Measurements from ENCODE around the gene B3GNT2. TPM values are rescaled to one million over a fixed set of nuclear protein-coding genes. Genes with fewer than 3 reads are reported as not detected.
"Not testable (repeated sequence)": the region's sequence is repeated elsewhere in the genome, so short reads cannot be mapped to it uniquely, and the experiment has no call there.

Gene B3GNT2
- total RNA-seq, 1 experiment from 2014 or later = 14.0 TPM

DNA sequence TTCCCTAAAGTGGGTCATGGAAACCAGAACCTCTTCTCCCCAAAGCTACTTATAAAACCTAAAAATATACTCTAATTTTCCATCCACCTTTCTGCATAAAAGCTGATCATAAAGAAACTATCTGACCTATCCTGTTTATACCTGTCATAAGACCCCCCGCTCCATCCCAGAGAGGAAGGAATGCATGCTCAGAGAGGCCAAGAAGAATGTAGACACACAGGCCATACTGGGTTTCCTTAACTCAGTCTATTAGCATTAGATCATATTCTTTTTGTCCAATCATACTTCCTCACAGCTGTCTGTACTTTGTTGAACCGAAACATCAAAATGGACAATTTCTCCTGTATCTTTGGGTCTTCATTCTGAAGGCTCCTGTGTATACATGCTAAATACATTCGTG lies 52.3 kb downstream of the B3GNT2 start:
- Histone ChIP-seq H3K9me3 (replicated peaks) (no peaks in the 10 kb centered on the region), H3K4me1 (replicated peaks) (no peaks in the 10 kb centered on the region), H3K27ac (no peak overlapping the region), H3K36me3 (no peaks in the 10 kb centered on the region), H3K27me3 (replicated peaks) (no peaks in the 10 kb centered on the region), H3K4me3 (no peak overlapping the region)
- no peak for DNase-seq (ENCODE audit: low read depth in 1 of 2, low spot score in 2 of 2)

DNA sequence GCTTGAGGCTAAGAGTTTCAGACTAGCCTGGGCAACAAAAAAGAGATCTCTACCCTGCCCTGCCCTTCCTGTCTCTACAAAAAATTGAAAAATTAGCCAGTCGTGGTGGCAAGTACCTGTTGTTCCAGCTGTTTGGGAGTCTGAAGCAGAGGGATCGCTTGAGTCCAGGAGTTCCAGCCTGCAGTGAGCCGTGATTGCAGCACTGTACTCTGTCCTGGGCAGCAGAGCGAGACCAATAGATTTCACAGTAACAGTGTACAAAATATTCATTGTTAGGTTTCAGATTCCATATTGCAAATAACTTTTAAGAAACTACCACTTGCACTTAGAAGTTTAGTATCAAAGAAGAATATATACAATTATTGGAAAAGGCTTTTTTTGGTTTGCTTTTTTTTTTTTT lies 54.3 kb downstream of the B3GNT2 start:
- no peak for DNase-seq (ENCODE audit: low read depth in 1 of 2, low spot score in 2 of 2)
- H3K9me3 ChIP-seq (replicated peaks) = no peaks in the 10 kb centered on the region
- H3K4me1 ChIP-seq (replicated peaks) = no peaks in the 10 kb centered on the region
- no peak overlapping the region for H3K4me3 ChIP-seq
- no peaks in the 10 kb centered on the region for H3K36me3 ChIP-seq
- no peaks in the 10 kb centered on the region for H3K27me3 ChIP-seq (replicated peaks)
- H3K27ac ChIP-seq = no peak overlapping the region

DNA sequence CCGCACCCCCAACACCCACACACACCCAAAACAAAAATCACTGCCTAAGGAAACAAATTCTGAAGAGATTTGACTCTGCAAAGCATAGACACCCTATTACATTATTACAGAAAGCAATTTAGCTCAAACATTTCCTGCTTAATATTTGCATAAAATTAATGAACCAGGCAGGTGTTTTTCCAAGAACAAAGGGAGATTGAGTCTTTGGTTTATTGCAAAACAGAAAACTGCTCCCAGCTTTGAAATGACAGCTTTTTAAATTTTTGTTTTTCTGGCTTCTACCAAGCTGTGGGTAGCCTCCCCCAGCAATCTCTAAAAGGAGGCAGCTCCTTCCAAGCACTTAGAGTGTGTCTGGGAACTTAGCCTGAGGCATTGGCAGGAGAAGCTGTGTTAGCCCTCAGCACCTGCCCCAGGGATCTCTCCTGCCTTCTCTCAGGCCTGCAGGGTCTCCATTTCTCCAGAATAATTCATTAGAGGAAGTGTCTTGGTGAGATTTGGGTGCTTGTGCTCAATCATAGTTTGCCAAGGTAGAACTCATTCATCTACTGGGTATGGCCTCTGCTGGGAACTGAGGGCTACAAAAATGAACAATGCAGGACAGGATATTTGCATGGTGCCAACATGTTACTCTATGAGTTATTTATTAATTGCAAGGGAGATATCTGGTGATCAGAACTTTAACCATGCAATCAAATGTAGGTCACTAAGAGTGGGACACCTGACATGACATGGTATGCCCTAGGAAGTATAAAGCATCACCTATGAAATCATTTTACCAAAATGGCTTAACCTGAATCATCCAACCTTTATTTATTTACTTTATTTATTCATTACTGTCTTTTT lies 58.7 kb downstream of the B3GNT2 start:
- no peaks in the 10 kb centered on the region for H3K4me1 ChIP-seq (replicated peaks)
- H3K4me3 ChIP-seq = no peak overlapping the region
- no peaks in the 10 kb centered on the region for H3K36me3 ChIP-seq
- no peaks in the 10 kb centered on the region for H3K27me3 ChIP-seq (replicated peaks)
- H3K27ac ChIP-seq = no peak overlapping the region
- no peak for DNase-seq (ENCODE audit: low read depth in 1 of 2, low spot score in 2 of 2)
- H3K9me3 ChIP-seq (replicated peaks) = no peaks in the 10 kb centered on the region

DNA sequence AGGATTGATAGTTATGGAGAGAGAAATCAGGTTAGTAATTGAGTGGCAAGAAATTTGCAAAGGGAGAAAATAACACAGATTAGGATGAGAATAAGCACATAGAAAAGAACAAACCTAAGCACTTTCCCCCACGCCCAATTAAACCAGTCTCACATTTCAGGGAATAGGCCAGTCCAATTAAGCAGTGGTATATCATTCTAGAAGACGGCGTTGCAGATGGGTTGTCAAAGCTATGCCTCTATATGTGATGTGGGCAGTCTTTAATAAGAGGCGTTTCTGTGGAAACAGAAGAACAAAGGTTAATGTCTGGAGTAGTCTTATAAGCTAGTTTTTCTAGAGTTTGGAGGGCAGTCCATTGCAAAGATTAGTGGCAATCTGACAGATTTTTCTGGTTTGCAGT lies 61.6 kb downstream of the B3GNT2 start:
- no peak for DNase-seq (ENCODE audit: low read depth in 1 of 2, low spot score in 2 of 2)
- Histone ChIP-seq H3K27me3 (replicated peaks) (no peaks in the 10 kb centered on the region), H3K4me1 (replicated peaks) (no peaks in the 10 kb centered on the region), H3K27ac (no peak overlapping the region), H3K4me3 (no peak overlapping the region), H3K9me3 (replicated peaks) (no peaks in the 10 kb centered on the region), H3K36me3 (no peaks in the 10 kb centered on the region)

DNA sequence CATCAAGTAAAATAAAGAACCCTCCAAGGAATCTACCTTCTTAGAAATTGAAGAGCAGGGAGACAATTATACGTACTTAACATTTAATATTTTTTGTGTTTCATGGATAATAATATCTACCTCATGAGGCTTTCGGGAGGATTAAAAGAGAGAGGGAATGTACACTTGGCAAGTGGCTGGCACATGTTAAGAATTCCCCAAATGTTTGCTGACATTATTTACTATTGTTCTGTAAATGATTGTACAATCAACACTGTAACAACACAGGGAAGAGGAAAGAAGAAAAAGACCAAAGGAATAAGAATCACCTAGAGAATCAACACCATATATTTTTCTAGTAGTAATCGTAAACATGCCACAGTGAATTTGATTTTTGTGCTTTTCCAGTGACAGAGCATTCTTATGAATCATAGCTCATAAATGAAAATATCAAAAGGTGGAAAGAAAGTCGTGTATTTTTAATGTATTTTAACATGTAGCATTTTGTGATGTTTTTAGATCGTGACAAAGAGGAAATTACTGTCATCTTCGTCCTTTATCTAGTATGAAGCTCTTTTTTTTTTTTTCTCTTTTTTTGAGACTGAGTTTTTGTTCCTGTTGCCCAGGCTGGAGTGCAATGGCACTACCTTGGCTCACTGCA lies 67.3 kb downstream of the B3GNT2 start:
- Histone ChIP-seq H3K4me1 (replicated peaks) (no peaks in the 10 kb centered on the region), H3K27ac (no peak overlapping the region), H3K4me3 (no peak overlapping the region), H3K27me3 (replicated peaks) (no peaks in the 10 kb centered on the region), H3K9me3 (replicated peaks) (no peaks in the 10 kb centered on the region), H3K36me3 (no peaks in the 10 kb centered on the region)
- DNase-seq (ENCODE audit: low read depth in 1 of 2, low spot score in 2 of 2) = no peak

DNA sequence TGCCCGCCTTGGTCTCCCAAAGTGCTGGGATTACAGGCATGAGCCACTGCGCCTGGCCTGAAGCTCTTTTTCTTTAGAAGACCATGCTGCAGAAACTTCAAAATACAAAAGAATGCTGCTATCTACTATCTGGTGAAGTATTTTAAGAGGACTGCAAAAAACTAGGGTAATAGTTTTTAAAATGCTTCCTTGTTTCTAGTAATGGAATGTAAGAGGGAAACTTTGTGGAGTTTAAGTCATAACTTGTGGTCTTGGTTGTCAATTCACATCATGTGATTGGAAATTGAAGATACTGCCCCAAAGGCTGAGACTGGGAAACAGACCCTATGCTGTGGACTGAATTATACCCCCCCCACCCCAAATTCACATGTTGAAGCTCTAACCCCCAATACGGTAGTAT lies 68.3 kb downstream of the B3GNT2 start:
- Histone ChIP-seq H3K27ac (no peak overlapping the region), H3K27me3 (replicated peaks) (no peaks in the 10 kb centered on the region), H3K4me1 (replicated peaks) (no peaks in the 10 kb centered on the region), H3K9me3 (replicated peaks) (no peaks in the 10 kb centered on the region), H3K4me3 (no peak overlapping the region), H3K36me3 (no peaks in the 10 kb centered on the region)
- no peak for DNase-seq (ENCODE audit: low read depth in 1 of 2, low spot score in 2 of 2)

DNA sequence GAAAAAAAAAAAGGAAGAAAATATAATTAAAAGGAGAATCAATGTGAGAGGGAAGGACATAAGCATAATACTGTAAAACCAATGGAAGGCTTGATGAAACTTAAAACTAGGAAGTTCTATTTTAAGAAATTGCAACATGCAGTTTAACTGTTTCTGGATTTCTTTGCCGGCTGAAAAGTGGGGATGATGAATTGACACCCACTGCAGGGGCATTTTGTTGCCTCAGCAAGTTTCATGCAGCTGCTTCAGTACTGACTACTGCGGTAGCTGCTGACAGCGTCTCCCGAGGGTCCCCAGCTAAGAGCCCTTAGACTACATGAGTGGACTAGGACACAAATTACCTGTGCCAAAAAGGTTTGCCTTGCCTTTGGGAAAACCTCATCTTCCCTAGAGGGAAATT lies 69.2 kb downstream of the B3GNT2 start:
- Histone ChIP-seq H3K27me3 (replicated peaks) (no peaks in the 10 kb centered on the region), H3K4me3 (no peak overlapping the region), H3K9me3 (replicated peaks) (no peaks in the 10 kb centered on the region), H3K4me1 (replicated peaks) (no peaks in the 10 kb centered on the region), H3K27ac (no peak overlapping the region), H3K36me3 (no peaks in the 10 kb centered on the region)
- no peak for DNase-seq (ENCODE audit: low read depth in 1 of 2, low spot score in 2 of 2)

DNA sequence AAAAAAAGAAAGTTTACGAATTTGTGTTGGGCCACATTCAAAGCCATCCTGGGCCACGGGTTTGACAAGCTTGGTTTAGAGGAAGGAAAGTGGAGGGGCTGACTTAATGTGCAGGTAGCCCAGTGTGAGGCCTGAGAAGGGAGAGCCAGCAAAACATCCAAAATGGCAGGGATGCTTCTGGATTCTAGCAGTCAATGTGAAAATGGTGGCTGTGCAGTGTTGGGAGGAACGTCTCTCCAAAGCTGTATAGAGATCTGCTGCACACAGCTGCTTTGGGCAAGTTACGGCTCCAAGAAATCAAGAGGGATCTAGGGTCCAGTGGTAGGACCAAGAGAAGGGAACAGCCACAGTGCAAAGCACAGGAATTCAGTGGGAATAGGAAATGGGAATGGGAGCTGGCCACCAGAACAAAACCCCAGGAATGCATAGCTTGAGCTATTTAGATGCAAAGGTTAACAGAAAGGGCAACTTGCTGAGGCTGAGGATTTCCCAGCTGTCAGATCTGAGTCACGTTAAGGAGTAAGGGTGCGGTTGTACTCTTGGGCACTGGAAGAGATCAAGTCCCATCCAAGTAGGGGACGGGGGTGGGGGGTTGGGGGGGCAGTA lies 70.6 kb downstream of the B3GNT2 start:
- H3K4me1 ChIP-seq (replicated peaks) = no peaks in the 10 kb centered on the region
- no peaks in the 10 kb centered on the region for H3K9me3 ChIP-seq (replicated peaks)
- no peaks in the 10 kb centered on the region for H3K36me3 ChIP-seq
- H3K4me3 ChIP-seq = no peak overlapping the region
- no peaks in the 10 kb centered on the region for H3K27me3 ChIP-seq (replicated peaks)
- no peak overlapping the region for H3K27ac ChIP-seq
- DNase-seq (ENCODE audit: low read depth in 1 of 2, low spot score in 2 of 2) = no peak

DNA sequence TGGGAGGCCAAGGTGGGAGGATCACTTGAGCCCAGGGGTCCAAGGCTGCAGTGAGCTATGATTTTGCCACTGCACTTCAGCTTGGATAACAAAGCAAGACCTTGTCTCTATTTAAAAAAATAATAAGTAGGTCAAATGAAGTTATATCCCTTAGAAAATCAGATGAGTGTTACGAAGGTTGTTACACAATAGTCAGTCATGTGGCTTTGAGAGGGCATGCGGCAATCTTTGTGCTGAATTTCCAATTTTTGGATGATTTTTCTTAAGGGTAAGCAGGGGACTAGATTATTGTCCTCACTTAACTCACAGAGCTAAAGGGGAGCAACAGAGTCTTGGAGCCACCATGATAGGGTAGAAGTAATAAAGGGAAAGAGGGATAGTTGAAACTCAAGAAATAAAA lies 71.8 kb downstream of the B3GNT2 start:
- Histone ChIP-seq H3K4me3 (no peak overlapping the region), H3K36me3 (no peaks in the 10 kb centered on the region), H3K9me3 (replicated peaks) (no peaks in the 10 kb centered on the region), H3K27ac (no peak overlapping the region), H3K4me1 (replicated peaks) (no peaks in the 10 kb centered on the region), H3K27me3 (replicated peaks) (no peaks in the 10 kb centered on the region)
- DNase-seq (ENCODE audit: low read depth in 1 of 2, low spot score in 2 of 2) = no peak

DNA sequence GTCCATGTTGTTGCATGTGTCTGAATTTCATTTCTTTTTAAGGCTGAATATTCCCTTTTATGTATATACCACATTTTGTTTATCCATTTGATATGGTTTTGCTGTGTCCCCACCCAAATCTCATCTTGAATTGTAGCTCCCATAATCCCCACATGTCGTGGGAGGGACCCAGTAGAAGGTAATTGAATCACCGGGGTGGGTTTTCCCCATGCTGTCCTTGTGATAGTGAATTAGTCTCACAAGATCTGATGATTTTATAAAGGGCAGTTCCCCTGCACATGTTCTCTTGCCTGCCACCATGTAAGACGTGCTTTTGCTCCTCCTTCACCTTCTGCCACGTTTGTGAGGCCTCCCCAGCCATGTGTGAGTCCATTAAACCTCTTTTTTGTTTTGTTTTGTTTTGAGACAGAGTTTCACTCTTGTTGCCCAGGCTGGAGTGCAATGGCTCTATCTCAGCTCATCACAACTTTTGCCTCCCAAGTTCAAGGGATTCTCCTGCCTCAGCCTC lies 72.8 kb downstream of the B3GNT2 start:
- not testable (repeated sequence) for H3K27ac ChIP-seq; DNase-seq (ENCODE audit: low read depth in 1 of 2, low spot score in 2 of 2); H3K4me3 ChIP-seq; H3K36me3 ChIP-seq; H3K27me3 ChIP-seq (replicated peaks); H3K4me1 ChIP-seq (replicated peaks); H3K9me3 ChIP-seq (replicated peaks)

DNA sequence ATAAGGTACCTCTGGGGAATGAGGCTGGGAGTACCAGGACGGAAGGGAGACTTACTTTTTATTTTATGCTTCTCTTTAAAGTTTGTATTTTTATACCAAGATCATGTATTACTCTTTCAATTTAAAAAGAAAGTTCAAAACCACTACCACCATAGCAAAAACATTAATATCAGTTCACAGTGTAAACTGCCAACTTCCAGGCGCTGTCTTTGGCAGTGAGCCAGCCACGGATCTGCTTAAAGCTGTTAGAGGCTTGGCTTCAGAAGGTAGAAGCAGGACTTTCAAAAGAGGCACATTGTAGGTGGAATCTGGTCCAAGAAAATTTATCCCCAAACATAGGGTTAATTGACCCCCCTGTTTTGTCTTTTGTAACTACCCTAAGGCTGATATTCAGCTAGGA lies 74.8 kb downstream of the B3GNT2 start:
- DNase-seq (ENCODE audit: low read depth in 1 of 2, low spot score in 2 of 2) = no peak
- Histone ChIP-seq H3K27me3 (replicated peaks) (no peaks in the 10 kb centered on the region), H3K36me3 (no peaks in the 10 kb centered on the region), H3K4me3 (no peak overlapping the region), H3K27ac (no peak overlapping the region), H3K4me1 (replicated peaks) (no peaks in the 10 kb centered on the region), H3K9me3 (replicated peaks) (no peaks in the 10 kb centered on the region)

Measured in SJSA1 (cell line).